WTC11 (cell line): ENCODE data around the gene TNFRSF6B. TPM values are rescaled to one million over a fixed set of nuclear protein-coding genes. Genes with fewer than 3 reads are reported as not detected.

Experiments
- ATAC-seq: fragments of 200-7000 bp; cut with Tn5 transposase; 2 replicates; pipeline ENCODE4 v1.10.0; 2021; ENCODE audit warnings: mild to moderate bottlenecking, moderate library complexity
- CTCF ChIA-PET: fragments of 300-600 bp; sonication (Branson Sonifier 250); formaldehyde crosslinking; loops from one replicate; lab custom pipeline; 2021; ENCODE audit warnings: antibody characterized with exemption; lab: Charles Lee
- POLR2A ChIA-PET: fragments of 350-600 bp; sonication (Branson Sonifier 250); formaldehyde crosslinking; loops from one replicate; lab custom pipeline; 2021; ENCODE audit warnings: antibody characterized with exemption; lab: Charles Lee
- DNase-seq: peaks from one replicate; pipeline ENCODE4 v3.0.0; 2021; ENCODE audit warnings: low spot score
- H3K27ac Mint-ChIP-seq: 2 replicates; pipeline ENCODE4 v1.8.0; 2021; ENCODE audit warnings: mixed read lengths
- H3K27me3 Mint-ChIP-seq: 2 replicates; pipeline ENCODE4 v1.8.0; 2021; ENCODE audit warnings: low read depth, mild to moderate bottlenecking, moderate library complexity, mixed read lengths
- H3K36me3 Mint-ChIP-seq: 2 replicates; pipeline ENCODE4 v1.8.0; 2021; ENCODE audit warnings: mixed read lengths
- H3K4me1 Mint-ChIP-seq: 2 replicates; pipeline ENCODE4 v1.8.0; 2022; ENCODE audit warnings: mixed read lengths
- H3K4me3 Mint-ChIP-seq: 2 replicates; pipeline ENCODE4 v1.8.0; 2021; ENCODE audit warnings: mild to moderate bottlenecking, moderate library complexity, mixed read lengths
- H3K9me3 Mint-ChIP-seq: 2 replicates; pipeline ENCODE4 v1.8.0; 2021; ENCODE audit warnings: mixed read lengths
- ATF1 ChIP-seq: sonication (generic); formaldehyde crosslinking; IDR thresholded peaks from 2 replicates; pipeline ENCODE4 v1.8.1; 2023; ENCODE audit warnings: mild to moderate bottlenecking, moderate library complexity, missing genetic modification reagents
- CBFB ChIP-seq: sonication (generic); formaldehyde crosslinking; IDR thresholded peaks from 2 replicates; pipeline ENCODE4 v1.8.1; 2022; ENCODE audit warnings: mild to moderate bottlenecking, low read depth, missing genetic modification reagents
- FOXP1 ChIP-seq: sonication (generic); formaldehyde crosslinking; IDR thresholded peaks from 2 replicates; pipeline ENCODE4 v1.8.0; 2022; ENCODE audit warnings: missing genetic modification reagents, mild to moderate bottlenecking, moderate library complexity, borderline replicate concordance
- GABPB1 ChIP-seq: sonication (generic); formaldehyde crosslinking; IDR thresholded peaks from 2 replicates; pipeline ENCODE4 v1.8.1; 2023; ENCODE audit warnings: mild to moderate bottlenecking, missing genetic modification reagents
- GRHL2 ChIP-seq: fragments of 250-450 bp; sonication (Bioruptor Pico); IDR thresholded peaks from 2 replicates; pipeline ENCODE4 v1.8.0; 2022; ENCODE audit warnings: mild to moderate bottlenecking, moderate library complexity; ENCODE audit not compliant: insufficient replicate concordance, severe bottlenecking
- NFYB ChIP-seq: sonication (generic); formaldehyde crosslinking; conservative IDR thresholded peaks from 2 replicates; pipeline ENCODE4 v1.8.0; 2022; ENCODE audit warnings: low read depth, missing genetic modification reagents
- SMAD3 ChIP-seq: sonication (generic); formaldehyde crosslinking; IDR thresholded peaks from 2 replicates; pipeline ENCODE4 v1.8.0; 2022; ENCODE audit warnings: missing genetic modification reagents, mild to moderate bottlenecking, borderline replicate concordance
- ZNF219 ChIP-seq: sonication (generic); formaldehyde crosslinking; IDR thresholded peaks from 2 replicates; pipeline ENCODE4 v1.8.0; 2023; ENCODE audit warnings: missing genetic modification reagents, mild to moderate bottlenecking, borderline replicate concordance
- ZNF263 ChIP-seq: sonication (generic); formaldehyde crosslinking; IDR thresholded peaks from 2 replicates; pipeline ENCODE4 v1.8.1; 2022; ENCODE audit warnings: low read depth, mild to moderate bottlenecking, moderate library complexity, missing genetic modification reagents
- total RNA-seq: library from RNA; stranded (reverse); gene quantifications from 3 replicates; pipeline ENCODE4 v1.2.3, GENCODE V29; 2021
- TF ChIP-seq, protein P1 (sequence below): sonication (generic); formaldehyde crosslinking; IDR thresholded peaks from 2 replicates; pipeline ENCODE4 v1.8.0; 2023; ENCODE audit warnings: mild to moderate bottlenecking, missing genetic modification reagents
- TF ChIP-seq, protein P2 (sequence below): fragments of 250-450 bp; sonication (Bioruptor Pico); IDR thresholded peaks from 2 replicates; pipeline ENCODE4 v2.1.2; 2022; ENCODE audit warnings: mild to moderate bottlenecking, moderate library complexity
- TF ChIP-seq, protein P3 (sequence below): sonication (generic); formaldehyde crosslinking; IDR thresholded peaks from 2 replicates; pipeline ENCODE4 v1.8.1; 2023; ENCODE audit warnings: mild to moderate bottlenecking, missing genetic modification reagents
- TF ChIP-seq, protein P4 (sequence below): fragments of 250-450 bp; sonication (Bioruptor Pico); IDR thresholded peaks from 2 replicates; pipeline ENCODE4 v1.9.0; 2021; ENCODE audit warnings: mild to moderate bottlenecking
- TF ChIP-seq, protein P5 (sequence below): sonication (generic); formaldehyde crosslinking; IDR thresholded peaks from 2 replicates; pipeline ENCODE4 v1.8.0; 2022; ENCODE audit warnings: mild to moderate bottlenecking, missing genetic modification reagents
- TF ChIP-seq, protein P6 (sequence below): sonication (generic); formaldehyde crosslinking; IDR thresholded peaks from 2 replicates; pipeline ENCODE4 v1.8.1; 2023; ENCODE audit warnings: mild to moderate bottlenecking, missing genetic modification reagents, moderate library complexity
- TF ChIP-seq, protein P7 (sequence below): sonication (generic); formaldehyde crosslinking; IDR thresholded peaks from 2 replicates; pipeline ENCODE4 v1.8.0; 2022; ENCODE audit warnings: missing genetic modification reagents
- TF ChIP-seq, protein P8 (sequence below): sonication (generic); formaldehyde crosslinking; IDR thresholded peaks from 2 replicates; pipeline ENCODE4 v1.8.0; 2022; ENCODE audit warnings: mild to moderate bottlenecking, missing genetic modification reagents
- TF ChIP-seq, protein P9 (sequence below): sonication (generic); formaldehyde crosslinking; IDR thresholded peaks from 2 replicates; pipeline ENCODE4 v1.8.0; 2023; ENCODE audit warnings: missing genetic modification reagents

TNFRSF6B gene
- total RNA-seq, 1 experiment from 2014 or later, result not detected

DNA sequence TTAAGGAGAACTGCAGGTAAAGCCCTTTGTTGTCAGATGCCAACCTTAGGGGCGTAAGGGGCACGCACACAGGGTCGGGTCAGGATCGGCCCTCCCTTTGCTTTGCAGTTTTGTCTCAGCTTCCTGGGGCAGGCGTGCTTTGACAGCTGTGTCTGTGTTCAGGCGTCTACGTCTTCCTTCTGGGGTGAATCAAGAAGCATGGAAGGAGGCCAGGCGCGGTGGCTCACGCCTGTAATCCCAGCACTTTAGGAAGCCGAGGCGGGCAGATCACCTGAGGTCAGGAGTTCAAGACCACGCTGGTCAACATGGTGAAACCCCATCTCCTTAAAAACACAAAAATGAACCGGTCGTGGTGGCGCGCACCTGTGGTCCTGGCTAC is 12.7 kb downstream of the TNFRSF6B start:
- H3K27ac Mint-ChIP-seq, result no peak overlapping the region
- H3K9me3 Mint-ChIP-seq, result no peaks in the 10 kb centered on the region
- H3K27me3 Mint-ChIP-seq, result no peaks in the 10 kb centered on the region
- TF ChIP-seq ATF1 (CRISPR knock-in tag) (no peak), CBFB (no peak), FOXP1 (CRISPR knock-in tag) (no peak)
- H3K36me3 Mint-ChIP-seq, result peaks cover 57% of the 10 kb centered on the region
- H3K4me3 Mint-ChIP-seq, result peak overlapping the region; percentile 78
- CTCF ChIA-PET, result interaction anchor here (2.1 to 2.2 kb wide), 2 partner anchors 32 to 57 kb away, joined by 6 to 10 read pairs; no protein-coding TSS in a partner anchor
- H3K4me1 Mint-ChIP-seq, result peaks cover 10% of the 10 kb centered on the region
- POLR2A ChIA-PET, result interaction anchor here (0.5 kb wide), 1 partner anchor 55 kb away, joined by 3 read pairs; no protein-coding TSS in a partner anchor
- no peak for DNase-seq
- no peak for ATAC-seq

DNA sequence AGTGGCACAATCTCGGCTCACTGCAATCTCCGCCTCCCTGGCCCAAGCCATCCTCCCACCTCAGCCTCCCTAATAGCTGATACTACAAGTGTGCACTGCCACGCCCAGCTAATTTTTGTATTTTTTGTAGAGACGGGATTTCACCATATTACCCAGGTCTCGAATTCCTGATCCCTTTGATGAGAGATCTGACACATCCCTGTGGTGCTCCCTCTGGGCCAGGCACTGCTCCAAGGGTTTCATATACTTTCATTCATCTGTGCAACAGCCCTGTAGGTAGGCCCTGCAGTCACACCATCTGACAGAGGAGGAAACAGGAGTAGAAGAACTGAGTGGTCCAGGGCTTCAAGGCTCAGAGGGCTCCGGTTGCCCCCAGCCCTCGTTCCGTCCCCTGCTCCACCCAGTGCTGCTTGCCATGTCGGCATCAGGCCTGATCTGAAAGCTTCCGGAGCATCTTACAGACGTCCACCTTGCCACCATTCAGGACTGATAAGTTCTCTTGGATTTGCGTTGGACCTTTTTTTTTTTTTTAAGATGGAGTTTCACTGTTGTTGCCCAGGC is 14.7 kb downstream of the TNFRSF6B start:
- H3K4me3 Mint-ChIP-seq, result no peak overlapping the region; the same call in 1 of the 2 replicates
- no peak for DNase-seq
- ChIA-PET POLR2A (no interaction called here), CTCF (no interaction called here)
- H3K27ac Mint-ChIP-seq, result no peak overlapping the region
- H3K9me3 Mint-ChIP-seq, result no peaks in the 10 kb centered on the region
- H3K27me3 Mint-ChIP-seq, result no peaks in the 10 kb centered on the region
- ATAC-seq, result no peak
- peaks cover 10% of the 10 kb centered on the region for H3K4me1 Mint-ChIP-seq
- peaks cover 57% of the 10 kb centered on the region for H3K36me3 Mint-ChIP-seq
- TF ChIP-seq, protein P1, sequence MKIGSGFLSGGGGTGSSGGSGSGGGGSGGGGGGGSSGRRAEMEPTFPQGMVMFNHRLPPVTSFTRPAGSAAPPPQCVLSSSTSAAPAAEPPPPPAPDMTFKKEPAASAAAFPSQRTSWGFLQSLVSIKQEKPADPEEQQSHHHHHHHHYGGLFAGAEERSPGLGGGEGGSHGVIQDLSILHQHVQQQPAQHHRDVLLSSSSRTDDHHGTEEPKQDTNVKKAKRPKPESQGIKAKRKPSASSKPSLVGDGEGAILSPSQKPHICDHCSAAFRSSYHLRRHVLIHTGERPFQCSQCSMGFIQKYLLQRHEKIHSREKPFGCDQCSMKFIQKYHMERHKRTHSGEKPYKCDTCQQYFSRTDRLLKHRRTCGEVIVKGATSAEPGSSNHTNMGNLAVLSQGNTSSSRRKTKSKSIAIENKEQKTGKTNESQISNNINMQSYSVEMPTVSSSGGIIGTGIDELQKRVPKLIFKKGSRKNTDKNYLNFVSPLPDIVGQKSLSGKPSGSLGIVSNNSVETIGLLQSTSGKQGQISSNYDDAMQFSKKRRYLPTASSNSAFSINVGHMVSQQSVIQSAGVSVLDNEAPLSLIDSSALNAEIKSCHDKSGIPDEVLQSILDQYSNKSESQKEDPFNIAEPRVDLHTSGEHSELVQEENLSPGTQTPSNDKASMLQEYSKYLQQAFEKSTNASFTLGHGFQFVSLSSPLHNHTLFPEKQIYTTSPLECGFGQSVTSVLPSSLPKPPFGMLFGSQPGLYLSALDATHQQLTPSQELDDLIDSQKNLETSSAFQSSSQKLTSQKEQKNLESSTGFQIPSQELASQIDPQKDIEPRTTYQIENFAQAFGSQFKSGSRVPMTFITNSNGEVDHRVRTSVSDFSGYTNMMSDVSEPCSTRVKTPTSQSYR (CRISPR knock-in tag), result no peak
- TF ChIP-seq, protein P2, sequence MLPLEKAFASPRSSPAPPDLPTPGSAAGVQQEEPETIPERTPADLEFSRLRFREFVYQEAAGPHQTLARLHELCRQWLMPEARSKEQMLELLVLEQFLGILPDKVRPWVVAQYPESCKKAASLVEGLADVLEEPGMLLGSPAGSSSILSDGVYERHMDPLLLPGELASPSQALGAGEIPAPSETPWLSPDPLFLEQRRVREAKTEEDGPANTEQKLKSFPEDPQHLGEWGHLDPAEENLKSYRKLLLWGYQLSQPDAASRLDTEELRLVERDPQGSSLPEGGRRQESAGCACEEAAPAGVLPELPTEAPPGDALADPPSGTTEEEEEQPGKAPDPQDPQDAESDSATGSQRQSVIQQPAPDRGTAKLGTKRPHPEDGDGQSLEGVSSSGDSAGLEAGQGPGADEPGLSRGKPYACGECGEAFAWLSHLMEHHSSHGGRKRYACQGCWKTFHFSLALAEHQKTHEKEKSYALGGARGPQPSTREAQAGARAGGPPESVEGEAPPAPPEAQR, result no peak
- TF ChIP-seq, protein P3, sequence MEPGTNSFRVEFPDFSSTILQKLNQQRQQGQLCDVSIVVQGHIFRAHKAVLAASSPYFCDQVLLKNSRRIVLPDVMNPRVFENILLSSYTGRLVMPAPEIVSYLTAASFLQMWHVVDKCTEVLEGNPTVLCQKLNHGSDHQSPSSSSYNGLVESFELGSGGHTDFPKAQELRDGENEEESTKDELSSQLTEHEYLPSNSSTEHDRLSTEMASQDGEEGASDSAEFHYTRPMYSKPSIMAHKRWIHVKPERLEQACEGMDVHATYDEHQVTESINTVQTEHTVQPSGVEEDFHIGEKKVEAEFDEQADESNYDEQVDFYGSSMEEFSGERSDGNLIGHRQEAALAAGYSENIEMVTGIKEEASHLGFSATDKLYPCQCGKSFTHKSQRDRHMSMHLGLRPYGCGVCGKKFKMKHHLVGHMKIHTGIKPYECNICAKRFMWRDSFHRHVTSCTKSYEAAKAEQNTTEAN (CRISPR knock-in tag), result no peak
- no peak for TF ChIP-seq FOXP1 (CRISPR knock-in tag)
- TF ChIP-seq, protein P4, sequence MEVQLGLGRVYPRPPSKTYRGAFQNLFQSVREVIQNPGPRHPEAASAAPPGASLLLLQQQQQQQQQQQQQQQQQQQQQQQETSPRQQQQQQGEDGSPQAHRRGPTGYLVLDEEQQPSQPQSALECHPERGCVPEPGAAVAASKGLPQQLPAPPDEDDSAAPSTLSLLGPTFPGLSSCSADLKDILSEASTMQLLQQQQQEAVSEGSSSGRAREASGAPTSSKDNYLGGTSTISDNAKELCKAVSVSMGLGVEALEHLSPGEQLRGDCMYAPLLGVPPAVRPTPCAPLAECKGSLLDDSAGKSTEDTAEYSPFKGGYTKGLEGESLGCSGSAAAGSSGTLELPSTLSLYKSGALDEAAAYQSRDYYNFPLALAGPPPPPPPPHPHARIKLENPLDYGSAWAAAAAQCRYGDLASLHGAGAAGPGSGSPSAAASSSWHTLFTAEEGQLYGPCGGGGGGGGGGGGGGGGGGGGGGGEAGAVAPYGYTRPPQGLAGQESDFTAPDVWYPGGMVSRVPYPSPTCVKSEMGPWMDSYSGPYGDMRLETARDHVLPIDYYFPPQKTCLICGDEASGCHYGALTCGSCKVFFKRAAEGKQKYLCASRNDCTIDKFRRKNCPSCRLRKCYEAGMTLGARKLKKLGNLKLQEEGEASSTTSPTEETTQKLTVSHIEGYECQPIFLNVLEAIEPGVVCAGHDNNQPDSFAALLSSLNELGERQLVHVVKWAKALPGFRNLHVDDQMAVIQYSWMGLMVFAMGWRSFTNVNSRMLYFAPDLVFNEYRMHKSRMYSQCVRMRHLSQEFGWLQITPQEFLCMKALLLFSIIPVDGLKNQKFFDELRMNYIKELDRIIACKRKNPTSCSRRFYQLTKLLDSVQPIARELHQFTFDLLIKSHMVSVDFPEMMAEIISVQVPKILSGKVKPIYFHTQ, result no peak
- TF ChIP-seq SMAD3 (CRISPR knock-in tag), result no peak
- TF ChIP-seq, protein P5, sequence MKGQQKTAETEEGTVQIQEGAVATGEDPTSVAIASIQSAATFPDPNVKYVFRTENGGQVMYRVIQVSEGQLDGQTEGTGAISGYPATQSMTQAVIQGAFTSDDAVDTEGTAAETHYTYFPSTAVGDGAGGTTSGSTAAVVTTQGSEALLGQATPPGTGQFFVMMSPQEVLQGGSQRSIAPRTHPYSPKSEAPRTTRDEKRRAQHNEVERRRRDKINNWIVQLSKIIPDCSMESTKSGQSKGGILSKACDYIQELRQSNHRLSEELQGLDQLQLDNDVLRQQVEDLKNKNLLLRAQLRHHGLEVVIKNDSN (CRISPR knock-in tag), result no peak
- TF ChIP-seq, protein P6, sequence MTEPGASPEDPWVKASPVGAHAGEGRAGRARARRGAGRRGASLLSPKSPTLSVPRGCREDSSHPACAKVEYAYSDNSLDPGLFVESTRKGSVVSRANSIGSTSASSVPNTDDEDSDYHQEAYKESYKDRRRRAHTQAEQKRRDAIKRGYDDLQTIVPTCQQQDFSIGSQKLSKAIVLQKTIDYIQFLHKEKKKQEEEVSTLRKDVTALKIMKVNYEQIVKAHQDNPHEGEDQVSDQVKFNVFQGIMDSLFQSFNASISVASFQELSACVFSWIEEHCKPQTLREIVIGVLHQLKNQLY (CRISPR knock-in tag), result no peak
- TF ChIP-seq, protein P7, sequence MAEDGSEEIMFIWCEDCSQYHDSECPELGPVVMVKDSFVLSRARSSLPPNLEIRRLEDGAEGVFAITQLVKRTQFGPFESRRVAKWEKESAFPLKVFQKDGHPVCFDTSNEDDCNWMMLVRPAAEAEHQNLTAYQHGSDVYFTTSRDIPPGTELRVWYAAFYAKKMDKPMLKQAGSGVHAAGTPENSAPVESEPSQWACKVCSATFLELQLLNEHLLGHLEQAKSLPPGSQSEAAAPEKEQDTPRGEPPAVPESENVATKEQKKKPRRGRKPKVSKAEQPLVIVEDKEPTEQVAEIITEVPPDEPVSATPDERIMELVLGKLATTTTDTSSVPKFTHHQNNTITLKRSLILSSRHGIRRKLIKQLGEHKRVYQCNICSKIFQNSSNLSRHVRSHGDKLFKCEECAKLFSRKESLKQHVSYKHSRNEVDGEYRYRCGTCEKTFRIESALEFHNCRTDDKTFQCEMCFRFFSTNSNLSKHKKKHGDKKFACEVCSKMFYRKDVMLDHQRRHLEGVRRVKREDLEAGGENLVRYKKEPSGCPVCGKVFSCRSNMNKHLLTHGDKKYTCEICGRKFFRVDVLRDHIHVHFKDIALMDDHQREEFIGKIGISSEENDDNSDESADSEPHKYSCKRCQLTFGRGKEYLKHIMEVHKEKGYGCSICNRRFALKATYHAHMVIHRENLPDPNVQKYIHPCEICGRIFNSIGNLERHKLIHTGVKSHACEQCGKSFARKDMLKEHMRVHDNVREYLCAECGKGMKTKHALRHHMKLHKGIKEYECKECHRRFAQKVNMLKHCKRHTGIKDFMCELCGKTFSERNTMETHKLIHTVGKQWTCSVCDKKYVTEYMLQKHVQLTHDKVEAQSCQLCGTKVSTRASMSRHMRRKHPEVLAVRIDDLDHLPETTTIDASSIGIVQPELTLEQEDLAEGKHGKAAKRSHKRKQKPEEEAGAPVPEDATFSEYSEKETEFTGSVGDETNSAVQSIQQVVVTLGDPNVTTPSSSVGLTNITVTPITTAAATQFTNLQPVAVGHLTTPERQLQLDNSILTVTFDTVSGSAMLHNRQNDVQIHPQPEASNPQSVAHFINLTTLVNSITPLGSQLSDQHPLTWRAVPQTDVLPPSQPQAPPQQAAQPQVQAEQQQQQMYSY (CRISPR knock-in tag), result no peak
- TF ChIP-seq GABPB1, result no peak
- TF ChIP-seq, protein P8, sequence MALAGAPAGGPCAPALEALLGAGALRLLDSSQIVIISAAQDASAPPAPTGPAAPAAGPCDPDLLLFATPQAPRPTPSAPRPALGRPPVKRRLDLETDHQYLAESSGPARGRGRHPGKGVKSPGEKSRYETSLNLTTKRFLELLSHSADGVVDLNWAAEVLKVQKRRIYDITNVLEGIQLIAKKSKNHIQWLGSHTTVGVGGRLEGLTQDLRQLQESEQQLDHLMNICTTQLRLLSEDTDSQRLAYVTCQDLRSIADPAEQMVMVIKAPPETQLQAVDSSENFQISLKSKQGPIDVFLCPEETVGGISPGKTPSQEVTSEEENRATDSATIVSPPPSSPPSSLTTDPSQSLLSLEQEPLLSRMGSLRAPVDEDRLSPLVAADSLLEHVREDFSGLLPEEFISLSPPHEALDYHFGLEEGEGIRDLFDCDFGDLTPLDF (CRISPR knock-in tag), result no peak
- no peak for TF ChIP-seq ZNF263
- TF ChIP-seq NFYB, result no peak
- no peak for TF ChIP-seq GRHL2 (CRISPR knock-in tag)
- TF ChIP-seq, protein P9, sequence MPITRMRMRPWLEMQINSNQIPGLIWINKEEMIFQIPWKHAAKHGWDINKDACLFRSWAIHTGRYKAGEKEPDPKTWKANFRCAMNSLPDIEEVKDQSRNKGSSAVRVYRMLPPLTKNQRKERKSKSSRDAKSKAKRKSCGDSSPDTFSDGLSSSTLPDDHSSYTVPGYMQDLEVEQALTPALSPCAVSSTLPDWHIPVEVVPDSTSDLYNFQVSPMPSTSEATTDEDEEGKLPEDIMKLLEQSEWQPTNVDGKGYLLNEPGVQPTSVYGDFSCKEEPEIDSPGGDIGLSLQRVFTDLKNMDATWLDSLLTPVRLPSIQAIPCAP (CRISPR knock-in tag), result no peak
- TF ChIP-seq ZNF219 (CRISPR knock-in tag), result no peak
